GM12891 (cell line): ENCODE results near the gene ALS2CL.

ENCODE experiments used
- POLR2A ChIP-seq: IDR thresholded peaks from 2 replicates; pipeline ENCODE4 v1.6.1; 2011; ENCODE audit warnings: low read depth, low read length, control low read depth
- POLR2AphosphoS5 ChIP-seq: IDR thresholded peaks from 2 replicates; pipeline ENCODE4 v1.6.1; 2011; ENCODE audit warnings: low read depth, low read length, control low read depth
- POU2F2 ChIP-seq: IDR thresholded peaks from 2 replicates; pipeline ENCODE4 v1.6.1; 2011; ENCODE audit warnings: low read depth, mild to moderate bottlenecking, control low read depth, low read length, moderate library complexity
- TAF1 ChIP-seq: IDR thresholded peaks from 2 replicates; pipeline ENCODE4 v1.6.1; 2011; ENCODE audit warnings: low read depth, low read length, control low read depth

DNA sequence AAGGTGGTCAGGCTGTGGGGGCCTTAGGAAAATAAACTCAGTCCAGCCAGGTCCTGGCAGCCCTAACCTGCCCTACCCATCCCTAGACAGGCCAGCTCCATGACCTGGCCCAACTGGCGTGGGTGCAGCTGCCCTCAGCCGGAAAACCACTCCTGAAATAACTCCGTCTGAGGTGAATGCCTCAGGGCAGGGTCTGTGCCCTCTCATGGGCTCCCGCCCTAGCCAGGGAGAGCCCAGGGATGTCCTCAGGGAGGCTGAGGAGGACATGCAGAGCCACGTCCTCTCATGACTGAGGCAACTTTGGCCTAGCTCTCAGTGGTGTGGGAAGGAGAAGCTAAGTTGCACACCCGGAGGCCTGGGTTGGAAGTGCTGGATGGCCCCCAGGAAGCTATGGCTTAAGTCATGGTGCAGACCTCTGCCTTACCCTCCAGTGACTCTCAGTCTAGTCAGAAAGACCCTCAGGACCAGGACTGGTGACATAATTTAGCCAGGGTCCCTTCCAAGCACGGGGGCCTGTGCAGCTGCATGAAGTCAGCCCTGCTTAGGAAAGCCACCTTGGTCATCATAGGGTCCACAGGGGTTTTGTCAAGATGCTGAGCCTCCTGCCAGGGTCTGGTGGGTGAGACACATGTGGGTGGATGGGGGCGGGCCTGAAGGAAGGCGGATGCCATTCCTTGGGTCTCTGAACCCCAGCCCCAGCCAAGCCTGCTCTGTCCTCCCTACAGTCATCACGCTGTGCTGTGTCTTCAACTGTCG lies 15.1 kb upstream of the ALS2CL start:
- no peak for TF ChIP-seq POLR2AphosphoS5
- TF ChIP-seq POLR2A, result no peak
- no peak for TF ChIP-seq POU2F2
- no peak for TF ChIP-seq TAF1
